Measurements from ENCODE around the gene ARHGAP24.

The ARHGAP24 gene

GRCh38 chr4:85580489-85580888 is 105.5 kb downstream of the ARHGAP24 start:
- no peak for DNase-seq (ENCODE audit: low read depth)

GRCh38 chr4:85587952-85588351 is 113.0 kb downstream of the ARHGAP24 start:
- no peak for DNase-seq (ENCODE audit: low read depth)

GRCh38 chr4:85591406-85592098 is 116.6 kb downstream of the ARHGAP24 start:
- DNase-seq (ENCODE audit: low read depth) = no peak

GRCh38 chr4:85595098-85595775 is 120.3 kb downstream of the ARHGAP24 start:
- DNase-seq (ENCODE audit: low read depth) = no peak

GRCh38 chr4:85595796-85596559 is 121.0 kb downstream of the ARHGAP24 start:
- no peak for DNase-seq (ENCODE audit: low read depth)

- DNase-seq (ENCODE audit: low read depth) = no peak
These were observed 124.0 kb downstream of the ARHGAP24 start for GRCh38 chr4:85598936-85599335.

- no peak for DNase-seq (ENCODE audit: low read depth)
These were observed 125.6 kb downstream of the ARHGAP24 start for GRCh38 chr4:85600501-85600900.

- DNase-seq (ENCODE audit: low read depth) = no peak
These were observed 128.7 kb downstream of the ARHGAP24 start for GRCh38 chr4:85603437-85604336.

- DNase-seq (ENCODE audit: low read depth) = no peak
These were observed 131.6 kb downstream of the ARHGAP24 start for GRCh38 chr4:85606505-85606904.

GRCh38 chr4:85607624-85608023 is 132.7 kb downstream of the ARHGAP24 start:
- no peak for DNase-seq (ENCODE audit: low read depth)

- no peak for DNase-seq (ENCODE audit: low read depth)
These were observed 135.5 kb downstream of the ARHGAP24 start for GRCh38 chr4:85610450-85610849.

GRCh38 chr4:85611661-85612060 is 136.7 kb downstream of the ARHGAP24 start:
- no peak for DNase-seq (ENCODE audit: low read depth)

GRCh38 chr4:85613901-85614300 is 139.0 kb downstream of the ARHGAP24 start:
- no peak for DNase-seq (ENCODE audit: low read depth)

GRCh38 chr4:85615952-85616351 is 141.0 kb downstream of the ARHGAP24 start:
- no peak for DNase-seq (ENCODE audit: low read depth)

- DNase-seq (ENCODE audit: low read depth) = no peak
These were observed 142.3 kb downstream of the ARHGAP24 start for GRCh38 chr4:85617202-85617601.

GRCh38 chr4:85632981-85633380 is 158.0 kb downstream of the ARHGAP24 start:
- DNase-seq (ENCODE audit: low read depth) = no peak

GRCh38 chr4:85637778-85638177 is 162.8 kb downstream of the ARHGAP24 start:
- no peak for DNase-seq (ENCODE audit: low read depth)

- no peak for DNase-seq (ENCODE audit: low read depth)
These were observed 165.0 kb downstream of the ARHGAP24 start for GRCh38 chr4:85639946-85640345.

GRCh38 chr4:85642356-85643100 is 167.6 kb downstream of the ARHGAP24 start:
- no peak for DNase-seq (ENCODE audit: low read depth)

GRCh38 chr4:85644061-85644460 is 169.1 kb downstream of the ARHGAP24 start:
- no peak for DNase-seq (ENCODE audit: low read depth)

GRCh38 chr4:85650908-85651307 is 176.0 kb downstream of the ARHGAP24 start:
- DNase-seq (ENCODE audit: low read depth) = no peak

Measured in activated gamma-delta T cell treated with anti-CD3 and anti-CD28 coated beads, Interleukin-2, amount 50 U/mL, for 16 hours (primary cell).